Mesenchymal stem cell (in vitro differentiated cells and primary cell): ENCODE results near the gene DIPK1C.

Experiments
- DNase-seq: peaks from one replicate; pipeline ENCODE4 v3.0.0-alpha.2; 2013
- H2AFZ ChIP-seq: one replicate; pipeline ENCODE4 v1.6.1; 2013; ENCODE audit warnings: low read depth, mild to moderate bottlenecking, control low read depth, inconsistent platforms, low read length, moderate library complexity
- H2AK5ac ChIP-seq: 2 replicates; pipeline ENCODE4 v1.6.1; 2013; ENCODE audit warnings: low read length, moderate library complexity, mild to moderate bottlenecking, inconsistent platforms; ENCODE audit not compliant: severe bottlenecking
- H2BK120ac ChIP-seq: one replicate; pipeline ENCODE4 v1.6.1; 2013; ENCODE audit warnings: low read depth, mild to moderate bottlenecking, inconsistent platforms, low read length, moderate library complexity
- H2BK12ac ChIP-seq, 2 experiments: one replicate each; pipeline ENCODE4 v1.6.1; 2013; ENCODE audit warnings: inconsistent platforms in 2 of 2, low read length in 2 of 2, mild to moderate bottlenecking in 2 of 2, moderate library complexity in 2 of 2, control low read depth in 1 of 2
- H2BK15ac ChIP-seq: one replicate; pipeline ENCODE4 v1.6.1; 2013; ENCODE audit warnings: mild to moderate bottlenecking, low read depth, inconsistent platforms; ENCODE audit not compliant: poor library complexity, severe bottlenecking
- H2BK5ac ChIP-seq: 2 replicates; pipeline ENCODE4 v1.6.1; 2013; ENCODE audit warnings: low read depth, mild to moderate bottlenecking, low read length, control low read depth, inconsistent platforms; ENCODE audit not compliant: poor library complexity, severe bottlenecking
- H3K14ac ChIP-seq, 2 experiments: one replicate each; pipeline ENCODE4 v1.6.1; 2013; ENCODE audit warnings: inconsistent platforms in 2 of 2, low read length in 2 of 2, control low read depth in 1 of 2, mild to moderate bottlenecking in 1 of 2, moderate library complexity in 1 of 2
- H3K18ac ChIP-seq, 2 experiments: one replicate each; pipeline ENCODE4 v1.6.1; 2013; ENCODE audit warnings: inconsistent platforms in 2 of 2, low read length in 2 of 2, control low read depth in 1 of 2, low read depth in 1 of 2, mild to moderate bottlenecking in 1 of 2
- H3K23ac ChIP-seq, 2 experiments: one replicate each; pipeline ENCODE4 v1.6.1; 2013; ENCODE audit warnings: inconsistent platforms in 2 of 2, low read length in 2 of 2, mild to moderate bottlenecking in 2 of 2, moderate library complexity in 2 of 2, control low read depth in 1 of 2
- H3K27ac ChIP-seq: 2 replicates; pipeline ENCODE4 v1.5.1; 2013; ENCODE audit warnings: mild to moderate bottlenecking, moderate library complexity, low read length, control low read depth, inconsistent platforms; ENCODE audit not compliant: poor library complexity, severe bottlenecking
- H3K27me3 ChIP-seq, 2 experiments: 2 replicates each; pipeline versions ENCODE4 v1.6.1 to v1.7.0; 2013; ENCODE audit warnings: low read length in 2 of 2, mild to moderate bottlenecking in 2 of 2, moderate library complexity in 2 of 2, control low read depth in 1 of 2, inconsistent platforms in 1 of 2; ENCODE audit not compliant: control insufficient read depth in 1 of 2, insufficient read depth in 1 of 2
- H3K36me3 ChIP-seq, 2 experiments: 2 replicates each; pipeline versions ENCODE4 v1.6.1 to v1.7.0; 2013; ENCODE audit warnings: low read length in 2 of 2, control low read depth in 1 of 2, inconsistent platforms in 1 of 2, low read depth in 1 of 2, mild to moderate bottlenecking in 1 of 2; ENCODE audit not compliant: insufficient read depth in 2 of 2, control insufficient read depth in 1 of 2
- H3K4ac ChIP-seq, 2 experiments: one replicate each; pipeline ENCODE4 v1.6.1; 2013; ENCODE audit warnings: inconsistent platforms in 2 of 2, low read length in 2 of 2, mild to moderate bottlenecking in 2 of 2, moderate library complexity in 2 of 2, control low read depth in 1 of 2, low read depth in 1 of 2
- H3K4me1 ChIP-seq: 2 replicates; pipeline ENCODE4 v1.6.1; 2013; ENCODE audit warnings: low read depth, low read length, control low read depth; ENCODE audit not compliant: control insufficient read depth, insufficient read depth
- H3K4me2 ChIP-seq: 2 replicates; pipeline ENCODE4 v1.6.1; 2013; ENCODE audit warnings: low read length, mild to moderate bottlenecking, inconsistent platforms; ENCODE audit not compliant: poor library complexity, severe bottlenecking
- H3K4me3 ChIP-seq, 2 experiments: 2 replicates each; pipeline versions ENCODE4 v1.5.1 to v1.7.0; 2013; ENCODE audit warnings: low read length in 2 of 2, mild to moderate bottlenecking in 2 of 2, control low read depth in 1 of 2, low read depth in 1 of 2; ENCODE audit not compliant: insufficient read depth in 1 of 2
- H3K79me1 ChIP-seq: replicated peaks from 2 replicates; pipeline ENCODE4 v1.6.1; 2013; ENCODE audit warnings: mild to moderate bottlenecking, control low read depth, low read length, inconsistent platforms; ENCODE audit not compliant: poor library complexity, severe bottlenecking
- H3K9ac ChIP-seq: 2 replicates; pipeline ENCODE4 v1.7.0; 2013; ENCODE audit warnings: mild to moderate bottlenecking, low read length, moderate library complexity
- H3K9me3 ChIP-seq: 2 replicates; pipeline ENCODE4 v1.7.0; 2013; ENCODE audit warnings: mild to moderate bottlenecking, low read length; ENCODE audit not compliant: control insufficient read depth
- H4K8ac ChIP-seq: one replicate; pipeline ENCODE4 v1.6.1; 2013; ENCODE audit warnings: inconsistent platforms, mild to moderate bottlenecking, low read length, moderate library complexity
- H4K91ac ChIP-seq: one replicate; pipeline ENCODE4 v1.6.1; 2013; ENCODE audit warnings: mild to moderate bottlenecking, low read length, inconsistent platforms
- WGBS: methylation state at CpG from one replicate; pipeline ENCODE4 v1.1.7; 2013; ENCODE audit warnings: mixed read lengths; 5-methylcytosine and 5-hydroxymethylcytosine counted together

The DIPK1C gene

DNA sequence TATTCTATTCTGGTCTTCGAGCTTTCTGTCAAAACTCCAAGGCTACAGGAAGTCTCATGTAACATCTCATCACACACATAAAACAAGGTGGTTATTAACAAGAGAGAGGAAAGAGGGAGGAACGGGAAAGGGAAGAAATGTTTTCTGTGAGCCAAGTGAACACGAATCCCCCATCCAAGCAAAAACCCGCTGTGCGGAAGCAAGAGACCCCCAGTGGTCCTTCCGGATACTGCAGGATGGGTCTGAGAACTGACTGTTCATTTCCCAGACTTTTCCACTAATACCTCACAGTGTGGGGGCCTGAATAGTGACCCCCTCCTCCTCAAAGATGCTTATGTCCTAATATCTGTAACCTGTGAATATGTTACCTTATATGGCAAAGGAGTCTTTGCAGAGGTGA is 19.0 kb upstream of the DIPK1C start:
- H3K79me1 ChIP-seq: no peaks in the 10 kb centered on the region
- 22% methylated on average over 5 of the region's 6 CpGs for WGBS
- no peaks in the 10 kb centered on the region for H3K4me1 ChIP-seq
- no peak overlapping the region for H2BK15ac ChIP-seq
- H3K18ac ChIP-seq: no peak overlapping the region
- no peak overlapping the region for H4K8ac ChIP-seq
- H4K91ac ChIP-seq: no peak overlapping the region
- H3K14ac ChIP-seq: no peak overlapping the region
- H2AK5ac ChIP-seq: no peak overlapping the region
- DNase-seq: peak; percentile 38
- H3K4me3 ChIP-seq: no peak overlapping the region
- peaks cover 3% of the 10 kb centered on the region for H3K9me3 ChIP-seq
- no peak overlapping the region for H3K4me2 ChIP-seq
- no peaks in the 10 kb centered on the region for H3K36me3 ChIP-seq
- H3K9ac ChIP-seq: no peak overlapping the region
- peaks cover 30 to 32% of the 10 kb centered on the region in 2 experiments for H3K27me3 ChIP-seq
- no peak overlapping the region for H2BK12ac ChIP-seq
- H3K4ac ChIP-seq: no peak overlapping the region
- no peak overlapping the region for H3K27ac ChIP-seq
- no peak overlapping the region for H3K23ac ChIP-seq
- no peak overlapping the region for H2AFZ ChIP-seq
- no peak overlapping the region for H2BK120ac ChIP-seq
- H2BK5ac ChIP-seq: no peak overlapping the region

DNA sequence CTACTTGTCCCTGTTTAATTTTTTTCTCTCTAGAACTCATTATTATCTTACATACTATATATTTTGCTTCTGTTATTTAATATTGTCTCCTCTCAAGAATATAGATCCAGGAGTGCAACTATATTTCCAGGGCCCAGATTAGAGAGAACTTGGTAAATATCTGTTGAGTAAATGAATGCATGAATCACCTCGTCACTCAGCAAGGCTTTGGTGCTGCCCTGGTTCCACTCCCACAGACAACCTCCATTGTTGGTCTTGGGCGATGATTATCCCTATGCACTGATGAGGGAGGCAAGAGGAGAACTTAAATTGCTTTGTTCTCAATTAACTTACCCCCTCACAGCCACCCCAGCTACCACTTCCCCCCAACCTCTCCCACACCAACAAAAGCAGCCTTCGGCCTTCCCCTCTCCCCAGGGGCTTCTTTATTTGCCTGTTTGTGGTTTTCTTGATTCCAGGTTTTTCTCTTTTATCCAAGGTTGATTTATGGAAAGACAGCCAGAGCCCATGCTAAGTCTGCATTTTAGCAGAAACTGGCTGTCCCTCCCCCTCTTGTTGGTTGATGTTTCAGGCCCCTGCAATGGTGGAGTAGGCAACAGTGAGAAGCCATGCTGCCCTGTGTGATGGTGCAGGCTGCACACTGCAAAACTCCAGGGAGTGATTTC is 17.0 kb upstream of the DIPK1C start:
- Histone ChIP-seq H4K91ac (no peak overlapping the region), H3K4ac (no peak overlapping the region), H3K4me1 (no peaks in the 10 kb centered on the region), H2BK12ac (no peak overlapping the region), H3K9me3 (peaks cover 3% of the 10 kb centered on the region), H3K9ac (no peak overlapping the region), H2AFZ (no peak overlapping the region), H2BK120ac (no peak overlapping the region), H3K79me1 (no peaks in the 10 kb centered on the region), H3K4me2 (no peak overlapping the region), H3K36me3 (no peaks in the 10 kb centered on the region), H4K8ac (no peak overlapping the region), H3K14ac (no peak overlapping the region), H2AK5ac (no peak overlapping the region), H3K23ac (no peak overlapping the region), H2BK5ac (no peak overlapping the region), H2BK15ac (no peak overlapping the region), H3K18ac (no peak overlapping the region), H3K27ac (no peak overlapping the region), H3K4me3 (no peak overlapping the region), H3K27me3 (peaks cover 30 to 38% of the 10 kb centered on the region in 2 experiments)
- no peak for DNase-seq
- WGBS: 75% methylated on average over 3 of the region's 3 CpGs

DNA sequence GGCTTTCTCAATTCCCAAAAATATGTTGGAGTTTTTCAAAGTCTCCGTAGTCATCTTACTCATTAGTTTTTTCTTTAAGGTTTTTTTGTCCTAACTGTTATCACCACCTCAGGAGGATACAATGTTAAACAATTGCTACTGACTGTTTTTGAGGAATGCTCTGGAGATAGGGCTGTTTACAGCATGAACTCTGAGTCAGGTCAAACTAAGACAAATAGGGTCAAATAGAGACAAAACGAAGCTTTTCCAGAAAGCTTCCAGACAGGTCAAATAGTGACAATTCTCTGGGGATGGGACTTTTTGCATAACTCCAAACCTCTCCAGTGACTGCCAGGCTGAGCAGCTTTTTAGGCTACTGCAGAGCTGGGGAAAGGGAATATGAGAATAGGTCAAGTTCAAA is 15.2 kb upstream of the DIPK1C start:
- Histone ChIP-seq H3K4ac (no peak overlapping the region), H2BK12ac (no peak overlapping the region), H3K4me3 (no peak overlapping the region), H3K18ac (no peak overlapping the region), H3K36me3 (no peaks in the 10 kb centered on the region), H4K8ac (no peak overlapping the region), H2BK5ac (no peak overlapping the region), H3K14ac (no peak overlapping the region), H2AK5ac (no peak overlapping the region), H3K27ac (no peak overlapping the region), H3K79me1 (no peaks in the 10 kb centered on the region), H3K4me2 (no peak overlapping the region), H3K27me3 (peaks cover 36 to 38% of the 10 kb centered on the region in 2 experiments), H4K91ac (no peak overlapping the region), H2BK15ac (no peak overlapping the region), H3K9ac (no peak overlapping the region), H3K4me1 (no peaks in the 10 kb centered on the region), H3K9me3 (peaks cover 3% of the 10 kb centered on the region), H2AFZ (no peak overlapping the region), H2BK120ac (no peak overlapping the region), H3K23ac (no peak overlapping the region)
- 0% methylated on average over 1 of the region's 2 CpGs for WGBS
- DNase-seq: no peak

DNA sequence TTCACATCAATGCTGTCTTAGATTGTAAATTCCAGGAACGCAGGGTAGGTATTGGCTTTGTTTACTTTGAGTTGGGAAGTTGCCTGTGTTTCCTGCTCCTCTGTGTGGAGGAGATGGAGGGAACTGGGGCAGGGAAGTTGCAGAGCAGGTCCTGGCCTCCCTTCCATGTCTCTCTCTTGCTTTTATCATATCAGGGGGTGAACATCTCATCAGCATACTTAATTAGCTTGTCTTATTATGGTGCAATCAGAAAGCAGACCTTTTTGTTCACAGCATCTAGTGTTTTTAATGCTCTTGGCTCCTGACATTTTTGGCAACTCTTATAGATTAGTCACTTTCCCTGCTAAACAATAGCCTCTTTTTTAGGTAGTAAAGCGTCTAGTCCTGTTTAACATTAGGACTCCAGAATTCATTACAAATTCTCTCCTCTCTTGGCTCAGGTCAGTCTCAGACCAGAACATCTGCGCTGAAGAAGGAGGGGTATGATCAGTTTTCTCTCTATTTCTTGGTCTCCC is 11.5 kb upstream of the DIPK1C start:
- WGBS: 51% methylated on average over 3 of the region's 3 CpGs

More for the DNA sequence above, 11.5 kb upstream of the DIPK1C start:
- H2AK5ac ChIP-seq: no peak overlapping the region
- no peaks in the 10 kb centered on the region for H3K36me3 ChIP-seq
- H4K91ac ChIP-seq: no peak overlapping the region
- no peak for DNase-seq
- peaks cover 3% of the 10 kb centered on the region for H3K9me3 ChIP-seq
- H3K4me3 ChIP-seq: no peak overlapping the region
- H2BK120ac ChIP-seq: no peak overlapping the region
- no peak overlapping the region for H2BK15ac ChIP-seq
- no peak overlapping the region for H2BK12ac ChIP-seq
- no peak overlapping the region for H3K9ac ChIP-seq
- no peak overlapping the region for H3K23ac ChIP-seq
- no peaks in the 10 kb centered on the region for H3K4me1 ChIP-seq
- H3K27me3 ChIP-seq: peaks cover 23 to 27% of the 10 kb centered on the region in 2 experiments
- H3K4ac ChIP-seq: no peak overlapping the region
- H4K8ac ChIP-seq: no peak overlapping the region
- no peak overlapping the region for H3K14ac ChIP-seq
- H3K4me2 ChIP-seq: no peak overlapping the region
- no peak overlapping the region for H3K27ac ChIP-seq
- no peak overlapping the region for H3K18ac ChIP-seq
- H2AFZ ChIP-seq: no peak overlapping the region
- H3K79me1 ChIP-seq: no peaks in the 10 kb centered on the region
- H2BK5ac ChIP-seq: no peak overlapping the region
